HG02852 (cell line): ENCODE results near the gene NADK2.

Experiments used
- ATAC-seq: cut with Tn5 transposase; IDR thresholded peaks from one replicate; pipeline ENCODE4 v1.9.1; 2021; ENCODE audit warnings: mild to moderate bottlenecking, moderate library complexity; ENCODE audit not compliant: unreplicated experiment

Gene NADK2

GRCh38 chr5:36168737-36169136 lies 73.0 kb downstream of the NADK2 start:
- no peak for ATAC-seq

- ATAC-seq, result no peak
Observed at GRCh38 chr5:36164461-36164860, 77.3 kb downstream of the NADK2 start.

- ATAC-seq, result no peak
Observed at GRCh38 chr5:36162810-36163486, 78.8 kb downstream of the NADK2 start.

GRCh38 chr5:36161361-36161760 lies 80.4 kb downstream of the NADK2 start:
- no peak for ATAC-seq

GRCh38 chr5:36160617-36161016 lies 81.1 kb downstream of the NADK2 start:
- no peak for ATAC-seq

- no peak for ATAC-seq
Observed at GRCh38 chr5:36158144-36158543, 83.6 kb downstream of the NADK2 start.

GRCh38 chr5:36156619-36157018 lies 85.1 kb downstream of the NADK2 start:
- no peak for ATAC-seq

- ATAC-seq, result no peak
Observed at GRCh38 chr5:36156121-36156601, 85.6 kb downstream of the NADK2 start.

- ATAC-seq, result no peak
Observed at GRCh38 chr5:36155291-36155690, 86.4 kb downstream of the NADK2 start.

GRCh38 chr5:36153726-36154125 lies 88.0 kb downstream of the NADK2 start:
- no peak for ATAC-seq

- no peak for ATAC-seq
Observed at GRCh38 chr5:36153298-36153677, 88.4 kb downstream of the NADK2 start.

- ATAC-seq, result peak; percentile 0
Observed at GRCh38 chr5:36152324-36153297, 89.1 kb downstream of the NADK2 start.

GRCh38 chr5:36151434-36152323 lies 90.0 kb downstream of the NADK2 start, which contains the start of the genes LMBRD2 and SKP2:
Gene LMBRD2 (minus strand): TSS chr5:36151887. CDS start chr5:36143349, 8,538 bp downstream.
Gene SKP2 (plus strand): TSS chr5:36152111. CDS start chr5:36152263, 152 bp downstream.
- peak; percentile 98 for ATAC-seq

- ATAC-seq, result peak; percentile 30
Observed at GRCh38 chr5:36150676-36151433, 90.9 kb downstream of the NADK2 start.

GRCh38 chr5:36147681-36148080 lies 94.0 kb downstream of the NADK2 start:
- ATAC-seq, result no peak

- no peak for ATAC-seq
Observed at GRCh38 chr5:36146390-36146789, 95.3 kb downstream of the NADK2 start.

GRCh38 chr5:36145311-36145710 lies 96.4 kb downstream of the NADK2 start:
- no peak for ATAC-seq
